Measurements from ENCODE around the gene UGGT1. TPM values are rescaled to one million over a fixed set of nuclear protein-coding genes. Genes with fewer than 3 reads are reported as not detected.

UGGT1 gene
- total RNA-seq, 1 donor = 108 TPM

DNA sequence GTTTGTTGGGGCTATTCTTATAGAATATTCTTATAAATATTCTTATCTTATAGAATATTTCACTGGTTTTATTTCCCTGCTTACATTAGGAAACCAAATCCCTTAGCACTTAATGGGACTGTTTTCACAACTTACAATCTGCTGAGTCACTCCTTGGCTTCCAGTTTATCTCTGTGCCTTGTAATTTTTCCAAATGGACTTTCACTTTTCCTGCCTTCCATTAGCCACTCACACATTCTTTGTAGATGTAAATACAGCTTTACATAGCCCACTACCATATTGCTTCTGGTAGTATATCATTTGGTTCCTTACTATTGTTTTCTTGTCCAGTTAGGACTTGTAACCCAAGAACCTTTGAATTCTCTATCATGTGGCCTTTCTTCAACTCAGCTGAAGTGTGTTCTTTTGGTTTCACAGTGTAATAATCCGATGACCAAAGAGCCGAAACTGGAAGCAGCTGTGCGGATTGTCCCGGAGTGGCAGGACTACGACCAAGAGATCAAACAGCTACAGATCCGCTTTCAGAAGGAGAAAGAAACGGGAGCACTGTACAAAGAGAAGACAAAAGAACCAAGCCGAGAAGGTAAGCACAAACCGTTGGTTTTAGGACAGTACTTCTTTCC is 96.1 kb downstream of the UGGT1 start:
- DNase-seq (ENCODE audit: low read depth) = peak; percentile 90
- TF ChIP-seq, protein P1, sequence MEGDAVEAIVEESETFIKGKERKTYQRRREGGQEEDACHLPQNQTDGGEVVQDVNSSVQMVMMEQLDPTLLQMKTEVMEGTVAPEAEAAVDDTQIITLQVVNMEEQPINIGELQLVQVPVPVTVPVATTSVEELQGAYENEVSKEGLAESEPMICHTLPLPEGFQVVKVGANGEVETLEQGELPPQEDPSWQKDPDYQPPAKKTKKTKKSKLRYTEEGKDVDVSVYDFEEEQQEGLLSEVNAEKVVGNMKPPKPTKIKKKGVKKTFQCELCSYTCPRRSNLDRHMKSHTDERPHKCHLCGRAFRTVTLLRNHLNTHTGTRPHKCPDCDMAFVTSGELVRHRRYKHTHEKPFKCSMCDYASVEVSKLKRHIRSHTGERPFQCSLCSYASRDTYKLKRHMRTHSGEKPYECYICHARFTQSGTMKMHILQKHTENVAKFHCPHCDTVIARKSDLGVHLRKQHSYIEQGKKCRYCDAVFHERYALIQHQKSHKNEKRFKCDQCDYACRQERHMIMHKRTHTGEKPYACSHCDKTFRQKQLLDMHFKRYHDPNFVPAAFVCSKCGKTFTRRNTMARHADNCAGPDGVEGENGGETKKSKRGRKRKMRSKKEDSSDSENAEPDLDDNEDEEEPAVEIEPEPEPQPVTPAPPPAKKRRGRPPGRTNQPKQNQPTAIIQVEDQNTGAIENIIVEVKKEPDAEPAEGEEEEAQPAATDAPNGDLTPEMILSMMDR (IDR thresholded peaks at IDR 0.05; ENCODE audit: insufficient read depth, low read length) = no peak
- H3K4me3 ChIP-seq (ENCODE audit: low read depth, low read length) = peak overlapping the region; percentile 34

DNA sequence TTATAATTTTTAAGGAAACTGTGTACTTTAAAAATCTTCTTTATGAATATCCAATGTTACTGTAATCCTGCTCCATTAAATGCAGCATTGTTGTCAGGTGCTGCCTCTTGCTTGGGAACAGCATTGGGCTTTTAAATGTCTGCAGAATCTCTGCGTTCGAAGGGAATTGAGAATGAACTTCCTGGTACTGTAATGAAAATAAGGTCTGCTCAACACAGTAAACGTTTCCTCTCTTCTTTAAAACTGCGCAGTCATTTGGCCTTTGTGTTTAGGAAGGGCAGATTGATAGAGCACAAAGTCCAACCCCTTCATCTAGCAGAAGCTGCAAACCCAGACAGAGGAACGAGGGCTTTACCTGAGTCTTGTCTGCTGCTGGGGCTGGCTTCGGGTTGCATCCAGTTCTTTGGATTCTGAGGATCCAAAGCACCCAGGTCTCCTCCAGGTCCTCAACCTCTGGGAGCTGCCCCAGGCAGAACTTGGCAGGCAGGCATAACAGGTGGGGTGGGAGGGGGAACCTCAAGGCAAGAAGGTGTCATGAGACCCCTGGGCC is 104.5 kb downstream of the UGGT1 start:
- H3K4me3 ChIP-seq (ENCODE audit: low read depth, low read length) = no peak overlapping the region
- TF ChIP-seq, protein P1 (IDR thresholded peaks at IDR 0.05; ENCODE audit: insufficient read depth, low read length) = no peak
- no peak for DNase-seq (ENCODE audit: low read depth)

DNA sequence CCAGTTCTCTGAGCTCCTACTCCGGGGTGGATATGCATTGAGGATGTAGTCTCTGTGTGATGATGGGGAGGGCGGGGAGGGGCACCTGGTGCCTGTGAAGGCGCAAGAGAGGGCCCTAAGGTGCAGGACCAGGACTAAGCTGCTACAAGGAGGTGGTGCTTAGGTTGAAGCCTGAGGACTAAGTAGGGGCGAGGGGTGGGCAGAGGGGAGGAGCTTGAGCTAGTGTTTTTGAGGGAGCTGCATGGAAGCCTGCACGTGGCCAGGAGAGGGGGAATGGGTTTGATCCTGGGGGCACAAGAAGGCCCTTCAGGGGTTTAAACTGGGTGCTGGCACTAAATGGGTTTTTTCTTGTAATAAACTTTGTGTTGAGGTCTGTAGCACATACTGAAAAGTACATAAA is 105.0 kb downstream of the UGGT1 start:
- no peak overlapping the region for H3K4me3 ChIP-seq (ENCODE audit: low read depth, low read length)
- TF ChIP-seq, protein P1 (IDR thresholded peaks at IDR 0.05; ENCODE audit: insufficient read depth, low read length) = no peak
- DNase-seq (ENCODE audit: low read depth) = no peak

DNA sequence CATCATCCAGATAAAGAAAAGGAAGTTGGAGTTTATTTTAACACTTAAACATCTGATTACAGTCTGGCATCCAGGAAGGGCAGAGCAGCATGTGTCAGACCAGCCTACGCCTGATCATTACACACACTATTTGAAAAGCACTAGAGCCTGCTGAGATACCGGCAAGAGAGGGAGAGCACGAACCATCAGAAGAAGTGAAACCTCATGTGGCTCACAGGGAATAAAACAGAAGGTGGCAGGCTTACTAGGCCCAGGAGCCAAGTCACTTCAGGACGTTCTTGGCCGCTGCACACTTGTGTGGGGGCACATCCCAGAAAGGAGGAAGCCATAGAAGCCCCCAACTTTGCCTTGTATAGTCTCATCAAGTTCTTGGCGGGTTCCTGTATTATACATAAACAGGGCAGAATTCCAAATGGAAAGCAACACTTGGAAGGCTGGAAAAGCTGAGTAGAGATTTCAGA is 105.5 kb downstream of the UGGT1 start:
- TF ChIP-seq, protein P1 (IDR thresholded peaks at IDR 0.05; ENCODE audit: insufficient read depth, low read length) = no peak
- H3K4me3 ChIP-seq (ENCODE audit: low read depth, low read length) = peak overlapping the region; percentile 3
- DNase-seq (ENCODE audit: low read depth) = peak; percentile 66

DNA sequence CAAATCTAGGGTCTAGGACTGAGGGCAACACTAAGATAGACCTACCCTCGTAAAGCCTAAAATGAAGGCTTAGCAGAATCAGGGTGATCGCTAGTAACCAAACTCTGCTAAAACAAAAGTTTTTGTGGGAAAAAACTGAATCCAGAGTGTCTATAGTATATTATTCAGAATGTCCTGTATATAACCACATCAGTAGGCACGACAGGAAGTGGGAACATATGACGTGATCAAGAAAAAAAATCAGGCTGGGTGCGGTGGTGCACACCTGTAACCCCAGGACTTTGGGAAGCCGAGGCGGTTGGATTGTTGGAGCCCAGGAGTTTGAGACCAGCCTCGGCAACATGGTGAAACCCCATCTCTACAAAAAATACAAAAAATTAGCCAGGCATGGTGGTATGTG is 106.1 kb downstream of the UGGT1 start:
- no peak for DNase-seq (ENCODE audit: low read depth)
- no peak overlapping the region for H3K4me3 ChIP-seq (ENCODE audit: low read depth, low read length)
- TF ChIP-seq, protein P1 (IDR thresholded peaks at IDR 0.05; ENCODE audit: insufficient read depth, low read length) = no peak

DNA sequence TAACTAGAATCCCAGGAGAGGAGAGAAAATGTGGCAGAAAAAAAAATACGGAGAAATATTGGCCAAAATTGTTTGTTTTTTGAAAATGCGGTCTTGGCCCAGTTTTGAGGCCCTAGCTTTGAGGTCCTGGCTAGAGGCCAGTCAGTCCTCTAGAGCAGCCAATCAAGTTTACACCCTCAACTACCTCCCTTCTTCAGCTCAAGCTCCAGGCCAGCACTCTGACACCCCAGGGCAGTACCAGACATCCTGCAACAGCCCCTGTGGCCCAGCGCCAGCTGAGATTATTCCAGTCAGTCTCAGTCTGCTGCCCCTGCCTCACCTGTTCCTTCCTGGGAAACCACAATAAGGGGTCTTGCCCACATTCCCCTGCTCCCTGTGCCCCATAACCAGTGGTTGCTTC is 107.7 kb downstream of the UGGT1 start:
- no peak for DNase-seq (ENCODE audit: low read depth)
- no peak overlapping the region for H3K4me3 ChIP-seq (ENCODE audit: low read depth, low read length)
- TF ChIP-seq, protein P1 (IDR thresholded peaks at IDR 0.05; ENCODE audit: insufficient read depth, low read length) = no peak

Measured in fibroblast of the aortic adventitia (primary cell).